Esophagus squamous epithelium (tissue), 5 donors: ENCODE results near the gene ASIC1. TPM values are rescaled to one million over a fixed set of nuclear protein-coding genes. Genes with fewer than 3 reads are reported as not detected.
A peak's percentile ranks its signal among the peaks of the same experiment; 100 is the strongest.

Experiments used
- DNase-seq: peaks from one replicate; lab custom pipeline; 2025; lab: John Stamatoyannopoulos, UW
- H3K27ac ChIP-seq, 4 donors: fragments of 200-600 bp; sonication (generic); one replicate each; pipeline ENCODE4 v1.5.1; 2016 to 2019; ENCODE audit warnings: mild to moderate bottlenecking in 1 of 4
- H3K27me3 ChIP-seq, 4 donors: fragments of 200-600 bp; sonication (generic); 1 replicate in 3 of 4; 2 replicates in 1 of 4; pipeline versions ENCODE4 v1.5.1 to v1.6.0; 2017 to 2021; ENCODE audit warnings: antibody characterized with exemption in 1 of 4
- H3K36me3 ChIP-seq, 3 donors: fragments of 200-600 bp; sonication (generic); one replicate each; pipeline ENCODE4 v1.5.1; 2016 to 2019
- H3K4me1 ChIP-seq, 3 donors: fragments of 200-600 bp; sonication (generic); one replicate each; pipeline ENCODE4 v1.5.1; 2017 to 2019
- H3K4me3 ChIP-seq, 4 donors: fragments of 200-600 bp; sonication (generic); 1 replicate in 3 of 4; 2 replicates in 1 of 4; pipeline ENCODE4 v1.5.1; 2016 to 2019; ENCODE audit warnings: mild to moderate bottlenecking in 2 of 4, moderate library complexity in 1 of 4
- H3K9me3 ChIP-seq, 3 donors: fragments of 200-600 bp; sonication (generic); one replicate each; pipeline ENCODE4 v1.5.1; 2016 to 2019
- CTCF ChIP-seq, 6 experiments: fragments of 450-650 bp in 4 of 6; fragments of 200-600 bp in 2 of 6; sonication (generic) in 2 of 6; IDR thresholded peaks; one replicate each; pipeline ENCODE4 v1.5.1; 2016 to 2019; ENCODE audit warnings: antibody characterized with exemption in 6 of 6, mild to moderate bottlenecking in 4 of 6, moderate library complexity in 4 of 6
- POLR2A ChIP-seq, 4 donors: fragments of 450-650 bp; IDR thresholded peaks; one replicate each; pipeline ENCODE4 v1.6.1; 2017; ENCODE audit warnings: antibody characterized with exemption in 4 of 4, mild to moderate bottlenecking in 4 of 4, moderate library complexity in 3 of 4
- WGBS, 2 donors: methylation state at CpG; one replicate each; pipeline ENCODE4 v1.1.5; 2018; 5-methylcytosine and 5-hydroxymethylcytosine counted together
- intact Hi-C: fragments of 100-400 bp; cut with DNase I; formaldehyde crosslinking; loops from one replicate; pipeline ENCODE4 v1.15.0; 2022
- total RNA-seq, 4 donors: library from RNA; depleted of rRNA; stranded (reverse); fragments of >200 nt; gene quantifications; one replicate each; pipeline ENCODE4 v1.1.0, GENCODE V29; 2016
- donor health status: DM: yes; HTN: yes; CAD: no.

The ASIC1 gene
- total RNA-seq, 4 donors from 2014 or later, result 1.5 to 5.7 (median 2.6) TPM

GRCh38 chr12:50099302-50100008, 42.1 kb downstream of the ASIC1 start:
- TF ChIP-seq CTCF (IDR thresholded peaks at IDR 0.05), result no peak
- no peak for TF ChIP-seq POLR2A (IDR thresholded peaks at IDR 0.05)
- Histone ChIP-seq H3K27ac (peak overlapping the region in 2 of 4 donors; percentile 17 to 36), H3K4me1 (peaks cover 16 to 25% (median 20%) of the 10 kb centered on the region in 3 donors), H3K36me3 (peaks cover 39 to 73% (median 44%) of the 10 kb centered on the region in 3 donors), H3K9me3 (no peaks in the 10 kb centered on the region), H3K27me3 (no peaks in the 10 kb centered on the region), H3K4me3 (no peak overlapping the region)
- intact Hi-C loops, result no loop called here
- WGBS, 2 donors, result 33 to 43% methylated on average over 3 to 5 of the region's 5 CpGs
- DNase-seq, result no peak

DNA sequence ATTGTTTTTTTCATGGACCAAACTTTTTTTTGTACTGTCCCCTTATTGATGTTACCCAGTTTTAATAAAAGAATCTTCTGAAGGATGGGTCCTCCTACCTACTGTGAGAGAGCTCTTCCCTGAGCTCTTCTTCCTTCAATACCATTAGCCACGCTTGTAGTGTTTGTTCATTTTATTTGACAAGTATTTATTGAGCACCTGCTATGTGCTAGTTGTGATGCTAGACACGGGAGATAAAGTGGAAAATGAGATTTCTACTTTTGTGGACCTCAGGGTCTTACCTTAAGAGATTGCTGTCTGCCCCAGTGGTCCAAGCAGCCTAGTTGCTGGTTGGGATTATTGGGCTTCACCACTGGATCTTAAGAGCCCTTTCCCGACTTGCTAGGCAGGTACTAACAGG, 43.2 kb downstream of the ASIC1 start:
- TF ChIP-seq CTCF (IDR thresholded peaks at IDR 0.05), result no peak
- Histone ChIP-seq H3K27me3 (no peaks in the 10 kb centered on the region), H3K4me3 (no peak overlapping the region), H3K27ac (no peak overlapping the region), H3K4me1 (peaks cover 17 to 36% (median 20%) of the 10 kb centered on the region in 3 donors), H3K9me3 (no peaks in the 10 kb centered on the region), H3K36me3 (peaks cover 30 to 62% (median 33%) of the 10 kb centered on the region in 3 donors)
- 64 to 72% methylated on average over 3 of the region's 3 CpGs for WGBS, 2 donors
- intact Hi-C loops, result no loop called here
- DNase-seq, result no peak

DNA sequence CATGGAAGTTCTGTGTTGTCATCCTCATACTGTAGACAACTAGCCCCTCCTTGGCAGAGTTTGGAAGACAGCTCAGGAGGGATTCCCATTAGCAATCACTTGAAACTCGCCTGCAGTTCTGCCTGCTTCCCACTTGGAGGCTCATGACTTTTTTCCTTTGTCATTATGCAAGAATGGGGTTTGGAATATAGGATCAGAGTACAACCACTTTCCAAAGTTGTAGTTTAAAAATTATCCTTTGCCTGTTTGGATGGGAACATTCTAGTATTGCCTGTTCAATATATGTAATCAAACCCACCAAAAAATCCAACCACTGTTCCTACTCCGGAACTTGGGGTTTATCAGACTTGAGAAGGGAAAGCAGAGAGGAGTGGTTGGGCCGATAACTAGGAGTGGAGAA, 44.3 kb downstream of the ASIC1 start:
- 73 to 77% methylated on average over 3 of the region's 3 CpGs for WGBS, 2 donors
- intact Hi-C loops, result no loop called here
- no peak for DNase-seq
- Histone ChIP-seq H3K4me3 (no peak overlapping the region), H3K36me3 (peaks cover 23 to 51% (median 24%) of the 10 kb centered on the region in 3 donors), H3K9me3 (no peaks in the 10 kb centered on the region), H3K4me1 (peaks cover 17 to 36% (median 20%) of the 10 kb centered on the region in 3 donors), H3K27me3 (no peaks in the 10 kb centered on the region), H3K27ac (no peak overlapping the region)
- no peak for TF ChIP-seq POLR2A (IDR thresholded peaks at IDR 0.05)
- peak in 4 of 6 experiments; percentile 37 to 43 (median 40) for TF ChIP-seq CTCF (IDR thresholded peaks at IDR 0.05)

DNA sequence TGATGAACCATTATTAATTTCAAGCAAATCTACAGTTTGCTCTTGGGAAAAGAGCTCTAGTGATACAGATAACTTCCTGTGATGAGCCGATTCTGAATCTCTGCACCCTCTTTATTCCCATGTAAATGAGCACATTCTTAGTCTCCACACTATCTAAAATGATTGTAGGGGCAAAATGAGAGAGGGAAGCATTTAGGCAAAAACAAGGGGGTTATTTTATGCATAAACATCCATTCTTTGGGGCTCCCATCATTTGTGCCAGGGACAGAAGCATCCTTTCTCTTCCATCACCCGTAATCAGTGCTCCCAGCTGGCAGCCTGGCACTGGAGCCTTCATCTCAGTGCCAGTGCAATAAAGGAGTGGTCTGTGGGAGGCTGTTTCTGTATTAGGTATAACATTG, 44.7 kb downstream of the ASIC1 start:
- peaks cover 17 to 36% (median 20%) of the 10 kb centered on the region in 3 donors for H3K4me1 ChIP-seq

More for the DNA sequence above, 44.7 kb downstream of the ASIC1 start:
- TF ChIP-seq CTCF (IDR thresholded peaks at IDR 0.05) (no peak), POLR2A (IDR thresholded peaks at IDR 0.05) (no peak)
- no peak overlapping the region for H3K27ac ChIP-seq
- WGBS, 2 donors, result 78 to 85% methylated on average over 2 of the region's 2 CpGs
- H3K4me3 ChIP-seq, result no peak overlapping the region
- H3K9me3 ChIP-seq, result no peaks in the 10 kb centered on the region
- H3K27me3 ChIP-seq, result no peaks in the 10 kb centered on the region
- intact Hi-C loops, result no loop called here
- DNase-seq, result no peak
- H3K36me3 ChIP-seq, result peaks cover 19 to 46% (median 20%) of the 10 kb centered on the region in 3 donors
